PC-9 (cell line): ENCODE measurements around the gene GJC1. TPM values are rescaled to one million over a fixed set of nuclear protein-coding genes. Genes with fewer than 3 reads are reported as not detected.

Experiments used
- BruUV-seq: library from RNA; stranded (reverse); fragments of 400-500 nt; replicated peaks from 2 replicates; lab custom pipeline; 2021; lab: Mats Ljungman, UMichigan
- CTCF ChIA-PET: fragments of 300-600 bp; sonication (Branson Sonifier 250); formaldehyde crosslinking; loops from one replicate; lab custom pipeline; 2022; ENCODE audit warnings: antibody characterized with exemption; lab: Charles Lee
- POLR2A ChIA-PET: fragments of 300-600 bp; sonication (Branson Sonifier 250); formaldehyde crosslinking; loops from one replicate; lab custom pipeline; 2022; ENCODE audit warnings: antibody characterized with exemption; ENCODE audit not compliant: unreplicated experiment; lab: Charles Lee
- DNase-seq, 2 experiments: peaks; one replicate each; pipeline versions ENCODE4 v3.0.0 to v3.0.0-alpha.2; 2015 to 2022; ENCODE audit warnings: mixed read lengths in 1 of 2
- H2AFZ ChIP-seq: fragments of 200-600 bp; sonication (generic); 2 replicates; pipeline ENCODE4 v1.8.1; 2017; ENCODE audit warnings: antibody characterized with exemption
- H3F3A ChIP-seq: fragments of 200-600 bp; sonication (generic); 2 replicates; pipeline ENCODE4 v1.8.1; 2017; ENCODE audit warnings: antibody characterized with exemption, mild to moderate bottlenecking, low read depth; ENCODE audit not compliant: insufficient read depth
- H3K27ac ChIP-seq: fragments of 200-600 bp; sonication (generic); 2 replicates; pipeline ENCODE4 v1.6.1; 2016; ENCODE audit warnings: mixed run types
- H3K27me3 ChIP-seq: fragments of 200-600 bp; sonication (generic); 2 replicates; pipeline ENCODE4 v1.6.1; 2016; ENCODE audit warnings: low read depth, mixed run types; ENCODE audit not compliant: insufficient read depth
- H3K36me3 ChIP-seq: fragments of 200-600 bp; sonication (generic); 2 replicates; pipeline ENCODE4 v1.6.1; 2016; ENCODE audit warnings: low read depth, mixed run types
- H3K4me1 ChIP-seq: fragments of 200-600 bp; sonication (generic); replicated peaks from 2 replicates; pipeline ENCODE4 v1.6.1; 2016; ENCODE audit warnings: mixed run types; ENCODE audit not compliant: insufficient read depth
- H3K4me2 ChIP-seq: fragments of 200-600 bp; sonication (generic); 2 replicates; pipeline ENCODE4 v1.6.1; 2017; ENCODE audit warnings: mixed run types
- H3K4me3 ChIP-seq: fragments of 200-600 bp; sonication (generic); 2 replicates; pipeline ENCODE4 v1.6.1; 2016; ENCODE audit warnings: mixed run types
- H3K79me2 ChIP-seq: fragments of 200-600 bp; sonication (generic); 2 replicates; pipeline ENCODE4 v1.6.1; 2017; ENCODE audit warnings: low read depth, mixed run types
- H3K9me2 ChIP-seq: fragments of 200-600 bp; sonication (generic); 2 replicates; pipeline ENCODE4 v1.8.1; 2017; ENCODE audit warnings: mild to moderate bottlenecking; ENCODE audit not compliant: insufficient read depth
- H3K9me3 ChIP-seq: fragments of 200-600 bp; sonication (generic); 2 replicates; pipeline ENCODE4 v1.8.1; 2016; ENCODE audit warnings: low read depth; ENCODE audit not compliant: insufficient read depth
- H4K20me1 ChIP-seq: fragments of 200-600 bp; sonication (generic); 2 replicates; pipeline ENCODE4 v1.8.1; 2017; ENCODE audit not compliant: insufficient read depth
- EZH2 ChIP-seq: fragments of 200-600 bp; sonication (generic); IDR thresholded peaks from 2 replicates; pipeline ENCODE4 v1.8.0; 2017; ENCODE audit warnings: antibody characterized with exemption, low read depth
- intact Hi-C: fragments of 100-400 bp; cut with micrococcal nuclease; formaldehyde crosslinking; loops from one replicate; pipeline ENCODE4 v1.10.0; 2022; ENCODE audit not compliant: unreplicated experiment
- total RNA-seq: library from RNA; stranded (reverse); gene quantifications from 2 replicates; pipeline ENCODE4 v1.2.3, GENCODE V29; 2021
- TF ChIP-seq, protein P1 (sequence below): fragments of 200-600 bp; sonication (generic); conservative IDR thresholded peaks from 2 replicates; pipeline ENCODE4 v1.6.1; 2017; ENCODE audit warnings: mixed run types, antibody characterized with exemption, mild to moderate bottlenecking, moderate library complexity

Gene GJC1
- total RNA-seq, 1 experiment from 2014 or later = 42.6 TPM

DNA sequence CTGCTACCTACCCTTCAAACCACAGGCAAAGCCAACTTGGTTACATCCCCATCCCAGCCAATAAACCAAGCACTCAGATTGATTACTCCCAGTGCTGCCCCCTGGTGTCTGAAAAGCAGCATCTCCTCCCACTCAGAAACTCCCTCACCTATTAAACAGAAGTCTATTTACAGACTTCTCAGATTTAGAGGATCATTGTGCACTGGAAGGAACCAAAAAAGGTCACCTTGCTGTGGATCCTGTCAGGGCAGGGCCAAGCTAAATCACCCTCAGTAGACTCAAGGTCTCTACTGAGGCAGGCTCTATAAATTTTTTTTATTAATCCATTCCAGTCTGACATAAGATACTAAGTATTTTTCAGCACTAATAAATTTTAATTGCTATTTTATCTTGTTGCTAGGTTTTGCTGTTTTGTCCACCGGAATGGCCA is 35.2 kb upstream of the GJC1 start:
- no peak overlapping the region for H2AFZ ChIP-seq
- TF ChIP-seq EZH2 = no peak
- TF ChIP-seq, protein P1, sequence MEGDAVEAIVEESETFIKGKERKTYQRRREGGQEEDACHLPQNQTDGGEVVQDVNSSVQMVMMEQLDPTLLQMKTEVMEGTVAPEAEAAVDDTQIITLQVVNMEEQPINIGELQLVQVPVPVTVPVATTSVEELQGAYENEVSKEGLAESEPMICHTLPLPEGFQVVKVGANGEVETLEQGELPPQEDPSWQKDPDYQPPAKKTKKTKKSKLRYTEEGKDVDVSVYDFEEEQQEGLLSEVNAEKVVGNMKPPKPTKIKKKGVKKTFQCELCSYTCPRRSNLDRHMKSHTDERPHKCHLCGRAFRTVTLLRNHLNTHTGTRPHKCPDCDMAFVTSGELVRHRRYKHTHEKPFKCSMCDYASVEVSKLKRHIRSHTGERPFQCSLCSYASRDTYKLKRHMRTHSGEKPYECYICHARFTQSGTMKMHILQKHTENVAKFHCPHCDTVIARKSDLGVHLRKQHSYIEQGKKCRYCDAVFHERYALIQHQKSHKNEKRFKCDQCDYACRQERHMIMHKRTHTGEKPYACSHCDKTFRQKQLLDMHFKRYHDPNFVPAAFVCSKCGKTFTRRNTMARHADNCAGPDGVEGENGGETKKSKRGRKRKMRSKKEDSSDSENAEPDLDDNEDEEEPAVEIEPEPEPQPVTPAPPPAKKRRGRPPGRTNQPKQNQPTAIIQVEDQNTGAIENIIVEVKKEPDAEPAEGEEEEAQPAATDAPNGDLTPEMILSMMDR = peak; percentile 92
- ChIA-PET CTCF (interaction anchor here (0.7 to 1.5 kb wide), 2 partner anchors 89 to 159 kb away, joined by 3 read pairs; no protein-coding TSS in a partner anchor), POLR2A (no interaction called here)
- H3K4me2 ChIP-seq = no peak overlapping the region
- H3K27ac ChIP-seq = no peak overlapping the region
- no peaks in the 10 kb centered on the region for H3K79me2 ChIP-seq
- H4K20me1 ChIP-seq = no peaks in the 10 kb centered on the region
- no peaks in the 10 kb centered on the region for H3K9me2 ChIP-seq
- H3K27me3 ChIP-seq = no peaks in the 10 kb centered on the region
- H3K4me3 ChIP-seq = no peak overlapping the region
- BruUV-seq = no TSS peak
- peaks cover 11% of the 10 kb centered on the region; the same call in 1 of the 2 replicates for H3F3A ChIP-seq
- H3K4me1 ChIP-seq = no peaks in the 10 kb centered on the region
- H3K9me3 ChIP-seq = no peaks in the 10 kb centered on the region
- intact Hi-C loops = loop anchor here (1.0 kb wide), 2 partner anchors 86 to 90 kb away; no protein-coding TSS in a partner anchor
- peaks cover 26% of the 10 kb centered on the region for H3K36me3 ChIP-seq
- DNase-seq = peak; percentile 47

DNA sequence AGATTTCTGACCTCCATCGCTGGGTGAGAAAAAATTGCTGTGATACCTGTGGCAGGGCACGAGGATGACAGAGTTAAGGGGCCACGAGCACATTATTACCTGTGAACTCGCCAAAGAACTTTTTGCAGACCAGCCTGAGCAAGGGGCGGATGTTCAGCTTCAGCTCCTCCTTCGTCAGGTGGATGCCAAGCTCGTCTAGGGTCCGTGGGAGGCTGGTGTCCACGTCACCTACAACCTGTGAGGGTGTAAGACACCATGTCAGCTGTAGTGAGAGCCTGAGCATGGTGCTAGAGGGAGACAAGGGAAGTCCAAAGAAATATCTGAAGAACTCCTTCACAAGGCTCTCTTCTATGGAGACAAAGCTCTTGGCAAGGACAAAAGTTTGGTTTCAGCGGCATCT is 34.7 kb upstream of the GJC1 start:
- no peak for DNase-seq
- Histone ChIP-seq H3K4me1 (no peaks in the 10 kb centered on the region), H3F3A (peaks cover 11% of the 10 kb centered on the region; the same call in 1 of the 2 replicates), H4K20me1 (no peaks in the 10 kb centered on the region), H3K4me3 (no peak overlapping the region), H3K4me2 (no peak overlapping the region), H3K36me3 (peaks cover 26% of the 10 kb centered on the region), H3K9me2 (no peaks in the 10 kb centered on the region), H3K79me2 (no peaks in the 10 kb centered on the region), H3K27me3 (no peaks in the 10 kb centered on the region), H3K27ac (no peak overlapping the region), H2AFZ (no peak overlapping the region), H3K9me3 (no peaks in the 10 kb centered on the region)
- TF ChIP-seq EZH2 = no peak
- TF ChIP-seq, protein P1 = no peak
- POLR2A ChIA-PET = no interaction called here
- CTCF ChIA-PET = interaction anchor here (0.7 to 1.5 kb wide), 2 partner anchors 89 to 160 kb away, joined by 3 read pairs; no protein-coding TSS in a partner anchor
- intact Hi-C loops = loop anchor here (1.0 kb wide), 2 partner anchors 86 to 90 kb away; no protein-coding TSS in a partner anchor
- BruUV-seq = no TSS peak

DNA sequence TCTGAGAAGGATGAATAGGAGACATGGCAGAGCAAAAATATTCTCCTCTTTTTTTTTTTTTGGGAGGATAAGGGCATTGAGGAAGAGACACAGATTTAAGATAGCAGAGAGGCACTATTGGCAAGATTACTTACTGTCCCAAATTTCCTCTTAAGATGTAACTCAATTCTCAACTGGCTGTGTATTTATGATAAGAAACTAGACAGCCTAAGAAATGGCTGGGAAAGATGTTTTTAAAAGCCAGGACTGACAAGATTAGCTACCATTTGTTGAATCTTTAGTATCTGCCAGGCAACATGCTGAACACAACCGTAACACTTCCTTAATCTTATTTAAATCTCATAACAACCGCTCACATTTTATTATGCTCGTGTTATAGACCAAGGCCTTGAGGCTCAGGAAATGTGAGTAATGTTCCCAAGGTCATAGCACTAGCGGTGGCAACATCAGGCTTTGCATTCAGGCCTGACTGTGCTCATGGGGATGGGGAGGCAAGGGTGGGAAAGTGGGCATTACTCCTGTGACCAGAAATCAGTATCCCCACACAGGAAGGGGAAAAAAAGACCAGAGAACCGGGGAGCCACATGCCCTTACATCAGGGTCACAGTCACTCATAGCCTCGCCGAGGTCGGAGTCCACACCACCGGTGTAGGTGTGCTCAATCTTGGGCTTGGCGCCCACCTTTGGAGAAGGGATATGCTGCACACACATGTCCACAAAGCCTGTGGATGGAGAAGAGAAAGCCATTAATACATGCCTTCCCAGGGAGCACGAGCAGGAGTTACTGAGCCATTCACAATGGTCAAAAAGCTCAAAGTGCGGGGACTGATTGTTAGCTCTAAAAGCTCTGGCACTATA is 33.2 kb upstream of the GJC1 start:
- no TSS peak for BruUV-seq
- H3K36me3 ChIP-seq = peaks cover 28% of the 10 kb centered on the region
- H3K27ac ChIP-seq = no peak overlapping the region
- no peaks in the 10 kb centered on the region for H3K9me2 ChIP-seq
- no peaks in the 10 kb centered on the region for H3K9me3 ChIP-seq
- CTCF ChIA-PET = no interaction called here
- H3K4me2 ChIP-seq = no peak overlapping the region
- H2AFZ ChIP-seq = no peak overlapping the region
- no peaks in the 10 kb centered on the region for H3K79me2 ChIP-seq
- no peaks in the 10 kb centered on the region for H3K27me3 ChIP-seq
- no peaks in the 10 kb centered on the region for H4K20me1 ChIP-seq
- DNase-seq = no peak
- H3F3A ChIP-seq = peaks cover 11% of the 10 kb centered on the region; the same call in 1 of the 2 replicates
- intact Hi-C loops = no loop called here
- POLR2A ChIA-PET = no interaction called here
- H3K4me1 ChIP-seq = no peaks in the 10 kb centered on the region
- no peak overlapping the region for H3K4me3 ChIP-seq
- TF ChIP-seq, protein P1 = no peak
